ENCODE data around the gene SLC5A3. TPM values are rescaled to one million over a fixed set of nuclear protein-coding genes. Genes with fewer than 3 reads are reported as not detected.

The SLC5A3 gene
- polyA plus RNA-seq, 3 donors: 1.2 to 3.3 (median 1.6) TPM

GRCh38 chr21:34122047-34122446 lies 48.7 kb downstream of the SLC5A3 start:
- Mint-ChIP-seq H3K9me3 (peaks cover 0 to 3% (median 0%) of the 10 kb centered on the region in 7 donors), H3K4me1 (no peaks in the 10 kb centered on the region), H3K36me3 (peaks cover 24 to 27% of the 10 kb centered on the region in 2 donors), H3K27ac (peak overlapping the region in 1 of 7 donors; percentile 50), H3K27me3 (ENCODE audit: low read depth in 3 of 3) (no peaks in the 10 kb centered on the region), H3K4me3 (no peak overlapping the region)
- no peak overlapping the region for H3K27ac ChIP-seq (ENCODE audit: low read depth in 1 of 2, low read length in 2 of 2)
- H3K9ac ChIP-seq (ENCODE audit: insufficient read depth, low read length, poor library complexity, severe bottlenecking): no peak overlapping the region
- H3K27me3 ChIP-seq (ENCODE audit: control insufficient read depth in 2 of 2, insufficient read depth in 2 of 2, low read length in 2 of 2): no peaks in the 10 kb centered on the region
- intact Hi-C loops (cut with micrococcal nuclease): no loop called here
- no peak for DNase-seq
- H3K36me3 ChIP-seq (replicated peaks in 1 of 2; ENCODE audit: control insufficient read depth in 1 of 2, insufficient read depth in 2 of 2, low read length in 2 of 2): peaks cover 18 to 25% of the 10 kb centered on the region in 2 donors
- H2AFZ ChIP-seq (ENCODE audit: insufficient read depth, low read depth, low read length, poor library complexity, severe bottlenecking): no peak overlapping the region
- no CpG with 5 or more reads among the region's 2 CpGs for WGBS (ENCODE audit: insufficient coverage)
- TF ChIP-seq CTCF (IDR thresholded peaks at IDR 0.05): no peak
- no peak overlapping the region for H3K4me3 ChIP-seq (replicated peaks in 1 of 3; ENCODE audit: low read depth in 2 of 3, low read length in 3 of 3)
- H3K4me1 ChIP-seq (ENCODE audit: control insufficient read depth in 1 of 2, insufficient read depth in 2 of 2, low read length in 2 of 2): no peaks in the 10 kb centered on the region
- peaks cover 6% of the 10 kb centered on the region for H3K79me2 ChIP-seq (ENCODE audit: insufficient read depth, low read length)
- H3K4me2 ChIP-seq (replicated peaks; ENCODE audit: extremely low read depth, low read length, poor library complexity, severe bottlenecking): no peak overlapping the region
- peaks cover 25% of the 10 kb centered on the region for H4K20me1 ChIP-seq (ENCODE audit: insufficient read depth, low read length)
- no peaks in the 10 kb centered on the region for H3K9me3 ChIP-seq (replicated peaks in 1 of 2; ENCODE audit: control insufficient read depth in 1 of 2, insufficient read depth in 1 of 2, low read length in 2 of 2)

Other genes with a start within 250 kb of the SLC5A3 start
- gene ATP5PO, start 157.8 kb upstream of the SLC5A3 start, polyA plus RNA-seq: 100 to 1,000 TPM; 153 to 397 (median 393) TPM
- gene MRPS6, start within 50 bp of the SLC5A3 start, polyA plus RNA-seq: 100 to 1,000 TPM in 2 of 3 donors, 10 to 100 TPM in 1; 29.8 to 124 (median 101) TPM

All from CD14-positive monocyte (primary cell).